HEK293T (cell line): Measurements from ENCODE around the gene NRTN.

ENCODE experiments used
- ARNT ChIP-seq: fragments of 450-650 bp; IDR thresholded peaks from 2 replicates; pipeline ENCODE4 v1.6.1; 2017; ENCODE audit warnings: mild to moderate bottlenecking
- BHLHE40 ChIP-seq: fragments of 450-650 bp; IDR thresholded peaks from 2 replicates; pipeline ENCODE4 v1.6.1; 2016; ENCODE audit warnings: mild to moderate bottlenecking, moderate library complexity, borderline replicate concordance
- FOXK2 ChIP-seq: fragments of 450-650 bp; IDR thresholded peaks from 2 replicates; pipeline ENCODE4 v1.6.1; 2016; ENCODE audit warnings: mild to moderate bottlenecking
- FOXM1 ChIP-seq: fragments of 450-650 bp; IDR thresholded peaks from 2 replicates; pipeline ENCODE4 v1.6.1; 2017; ENCODE audit warnings: mild to moderate bottlenecking, borderline replicate concordance
- HDGF ChIP-seq: fragments of 450-650 bp; IDR thresholded peaks from 2 replicates; pipeline ENCODE4 v1.6.1; 2017; ENCODE audit warnings: antibody characterized with exemption, borderline replicate concordance
- L3MBTL2 ChIP-seq: fragments of 450-650 bp; conservative IDR thresholded peaks from 2 replicates; pipeline ENCODE4 v1.6.1; 2016; ENCODE audit warnings: mild to moderate bottlenecking
- LEF1 ChIP-seq: fragments of 450-650 bp; IDR thresholded peaks from 2 replicates; pipeline ENCODE4 v1.6.1; 2017; ENCODE audit warnings: mild to moderate bottlenecking, borderline replicate concordance
- SUZ12 ChIP-seq: fragments of 450-650 bp; IDR thresholded peaks from 2 replicates; pipeline ENCODE4 v1.6.1; 2016; ENCODE audit warnings: mild to moderate bottlenecking
- TARDBP ChIP-seq: fragments of 450-650 bp; IDR thresholded peaks from 2 replicates; pipeline ENCODE4 v1.6.1; 2016
- TF ChIP-seq, protein P1 (sequence below): fragments of 450-650 bp; IDR thresholded peaks from 2 replicates; pipeline ENCODE4 v1.6.1; 2016

DNA sequence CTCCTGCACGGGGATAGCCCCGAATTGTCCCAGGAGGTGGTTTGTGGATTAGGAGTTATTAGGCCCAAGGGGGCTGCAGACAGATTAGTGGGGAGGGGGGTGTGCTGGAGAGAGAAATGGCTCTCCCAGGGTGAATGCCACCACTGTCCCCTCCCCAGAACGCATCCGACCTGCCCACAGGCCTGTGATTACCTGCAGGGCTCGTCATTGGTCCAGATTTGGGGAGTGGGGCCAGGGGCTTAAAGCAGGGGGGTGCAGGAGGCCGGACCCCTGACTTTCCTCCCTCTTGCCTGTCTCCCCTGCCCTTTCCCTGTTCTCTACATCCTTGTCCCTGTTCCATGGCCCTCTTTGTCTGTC is 1.2 kb downstream of the NRTN start:
- TF ChIP-seq L3MBTL2 (no peak), BHLHE40 (no peak), HDGF (no peak), FOXM1 (no peak), SUZ12 (no peak), FOXK2 (no peak), ARNT (no peak), LEF1 (no peak), TARDBP (no peak)
- TF ChIP-seq, protein P1, sequence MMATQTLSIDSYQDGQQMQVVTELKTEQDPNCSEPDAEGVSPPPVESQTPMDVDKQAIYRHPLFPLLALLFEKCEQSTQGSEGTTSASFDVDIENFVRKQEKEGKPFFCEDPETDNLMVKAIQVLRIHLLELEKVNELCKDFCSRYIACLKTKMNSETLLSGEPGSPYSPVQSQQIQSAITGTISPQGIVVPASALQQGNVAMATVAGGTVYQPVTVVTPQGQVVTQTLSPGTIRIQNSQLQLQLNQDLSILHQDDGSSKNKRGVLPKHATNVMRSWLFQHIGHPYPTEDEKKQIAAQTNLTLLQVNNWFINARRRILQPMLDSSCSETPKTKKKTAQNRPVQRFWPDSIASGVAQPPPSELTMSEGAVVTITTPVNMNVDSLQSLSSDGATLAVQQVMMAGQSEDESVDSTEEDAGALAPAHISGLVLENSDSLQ = no peak
